Bronchus fibroblast of lung (primary cell): ENCODE results near the gene RHOXF1. TPM values are rescaled to one million over a fixed set of nuclear protein-coding genes. Genes with fewer than 3 reads are reported as not detected.

Experiments
- total RNA-seq: library from RNA; depleted of rRNA; stranded (reverse); fragments of >200 nt; gene quantifications from 2 replicates; pipeline ENCODE4 v1.2.3, GENCODE V29; 2015

Gene RHOXF1
- total RNA-seq: not detected in 2 replicates

GRCh38 chrX:120115438-120115963 is at the start of gene RHOXF1:
Gene RHOXF1, minus strand, starts transcription at chrX:120115913. Its CDS starts 51 bp downstream, at chrX:120115862.

GRCh38 chrX:120158313-120158712 is 42.6 kb upstream of the RHOXF1 start, which contains the start of gene RHOXF2:
Gene RHOXF2, plus strand, starts transcription at chrX:120158613. Its CDS starts 138 bp downstream, at chrX:120158751.

GRCh38 chrX:120077590-120077989 is 38.1 kb downstream of the RHOXF1 start, which contains the start of gene RHOXF2B:
Gene RHOXF2B, minus strand, starts transcription at chrX:120077690. Its CDS starts 138 bp downstream, at chrX:120077552.

Other genes with a start within 250 kb of the RHOXF1 start
- gene RNF113A, start 244.2 kb downstream of the RHOXF1 start, total RNA-seq: 14.4 and 16.5 TPM in 2 replicates
- 32.1 and 42.4 TPM in 2 replicates for gene NDUFA1, start 244.1 kb downstream of the RHOXF1 start, total RNA-seq
- not detected in 2 replicates for gene AKAP14, start 220.0 kb downstream of the RHOXF1 start, total RNA-seq
- gene NKAP, start 172.2 kb downstream of the RHOXF1 start, total RNA-seq: 3.9 and 4.2 TPM in 2 replicates
- gene RHOXF2B, start 38.2 kb downstream of the RHOXF1 start, total RNA-seq: not detected in 2 replicates
- gene RHOXF2, start 42.7 kb upstream of the RHOXF1 start, total RNA-seq: not detected in 2 replicates
- gene ZBTB33, start 134.9 kb upstream of the RHOXF1 start, total RNA-seq: 7.9 and 9.2 TPM in 2 replicates
- 0.45 and 0.67 TPM in 2 replicates for gene TMEM255A, start 195.5 kb upstream of the RHOXF1 start, total RNA-seq
- not detected in 2 replicates for gene ATP1B4, start 246.2 kb upstream of the RHOXF1 start, total RNA-seq